ENCODE measurements around the gene DGKI. TPM values are rescaled to one million over a fixed set of nuclear protein-coding genes. Genes with fewer than 3 reads are reported as not detected.

Gene DGKI
- total RNA-seq, 2 donors from 2014 or later = 17.8 to 18.2 TPM

- no peak overlapping the region for H3K27ac Mint-ChIP-seq
- no peaks in the 10 kb centered on the region for H3K27me3 Mint-ChIP-seq (ENCODE audit: low read depth)
- peaks cover 21 to 25% of the 10 kb centered on the region in 2 donors for H3K9me3 Mint-ChIP-seq
- peaks cover 5% of the 10 kb centered on the region in 2 donors for H3K36me3 Mint-ChIP-seq (ENCODE audit: insufficient read depth in 2 of 2)
- no peaks in the 10 kb centered on the region for H3K4me1 Mint-ChIP-seq (ENCODE audit: low read depth)
- H3K4me3 Mint-ChIP-seq = no peak overlapping the region
- no peak for DNase-seq
- ATAC-seq (replicated peaks in 1 of 2) = no peak
Observed at GRCh38 chr7:137363683-137364082, 483.1 kb downstream of the DGKI start.

- H3K4me3 Mint-ChIP-seq = no peak overlapping the region
- no peaks in the 10 kb centered on the region for H3K4me1 Mint-ChIP-seq (ENCODE audit: low read depth)
- DNase-seq = no peak
- peaks cover 5% of the 10 kb centered on the region in 2 donors for H3K36me3 Mint-ChIP-seq (ENCODE audit: insufficient read depth in 2 of 2)
- H3K27me3 Mint-ChIP-seq (ENCODE audit: low read depth) = no peaks in the 10 kb centered on the region
- no peak for ATAC-seq (replicated peaks in 1 of 2)
- H3K27ac Mint-ChIP-seq = no peak overlapping the region
- H3K9me3 Mint-ChIP-seq = peaks cover 26 to 27% of the 10 kb centered on the region in 2 donors
Observed at GRCh38 chr7:137360087-137360679, 486.6 kb downstream of the DGKI start.

DNA sequence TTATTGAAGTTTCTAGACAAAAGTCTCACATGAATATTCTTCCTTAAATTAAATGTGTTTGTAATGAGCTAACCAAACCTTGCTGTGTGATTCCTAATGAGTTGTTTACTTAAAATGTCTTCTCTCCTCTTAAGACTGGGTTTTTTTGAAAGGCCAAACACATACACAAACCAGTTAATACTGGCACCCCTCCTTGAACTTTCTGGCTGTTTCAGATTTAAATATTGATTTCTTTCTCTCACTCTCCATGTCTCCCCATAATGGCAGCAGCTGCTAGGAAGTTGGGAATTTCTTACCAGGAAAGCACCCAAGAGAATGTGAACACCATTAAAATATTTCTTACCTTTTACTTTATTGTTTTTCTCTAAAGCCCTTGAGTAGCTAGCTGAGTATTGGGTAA is 491.8 kb downstream of the DGKI start:
- ATAC-seq (replicated peaks in 1 of 2) = no peak
- Mint-ChIP-seq H3K27me3 (ENCODE audit: low read depth) (no peaks in the 10 kb centered on the region), H3K27ac (no peak overlapping the region), H3K4me1 (ENCODE audit: low read depth) (no peaks in the 10 kb centered on the region), H3K36me3 (ENCODE audit: insufficient read depth in 2 of 2) (no peaks in the 10 kb centered on the region), H3K4me3 (no peak overlapping the region), H3K9me3 (peaks cover 2 to 11% of the 10 kb centered on the region in 2 donors)
- no peak for DNase-seq

DNA sequence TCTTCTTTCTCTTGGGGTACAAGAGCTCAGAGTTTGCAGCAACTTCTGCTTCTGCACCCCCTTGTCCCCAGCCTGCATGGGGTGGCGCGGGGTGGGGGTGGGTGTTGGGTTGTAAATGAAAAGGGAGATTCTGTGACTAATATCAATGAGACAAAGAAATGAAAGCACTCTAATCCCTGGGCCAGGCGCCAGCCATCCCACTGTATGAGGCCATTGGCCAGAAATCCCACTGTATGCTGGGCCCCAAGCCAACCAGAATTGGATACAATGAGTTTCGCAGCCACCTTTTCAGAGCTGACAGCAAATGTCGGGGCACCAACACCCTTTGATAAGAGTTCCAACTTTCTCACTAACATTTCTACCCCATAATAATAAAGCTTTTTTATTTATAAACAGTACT is 492.4 kb downstream of the DGKI start:
- Mint-ChIP-seq H3K9me3 (peaks cover 2 to 11% of the 10 kb centered on the region in 2 donors), H3K36me3 (ENCODE audit: insufficient read depth in 2 of 2) (no peaks in the 10 kb centered on the region), H3K27me3 (ENCODE audit: low read depth) (no peaks in the 10 kb centered on the region), H3K4me1 (ENCODE audit: low read depth) (no peaks in the 10 kb centered on the region), H3K4me3 (no peak overlapping the region), H3K27ac (no peak overlapping the region)
- no peak for ATAC-seq (replicated peaks in 1 of 2)
- DNase-seq = no peak

- H3K27me3 Mint-ChIP-seq (ENCODE audit: low read depth) = no peaks in the 10 kb centered on the region
Observed at GRCh38 chr7:137351941-137352340, 494.8 kb downstream of the DGKI start.

DNA sequence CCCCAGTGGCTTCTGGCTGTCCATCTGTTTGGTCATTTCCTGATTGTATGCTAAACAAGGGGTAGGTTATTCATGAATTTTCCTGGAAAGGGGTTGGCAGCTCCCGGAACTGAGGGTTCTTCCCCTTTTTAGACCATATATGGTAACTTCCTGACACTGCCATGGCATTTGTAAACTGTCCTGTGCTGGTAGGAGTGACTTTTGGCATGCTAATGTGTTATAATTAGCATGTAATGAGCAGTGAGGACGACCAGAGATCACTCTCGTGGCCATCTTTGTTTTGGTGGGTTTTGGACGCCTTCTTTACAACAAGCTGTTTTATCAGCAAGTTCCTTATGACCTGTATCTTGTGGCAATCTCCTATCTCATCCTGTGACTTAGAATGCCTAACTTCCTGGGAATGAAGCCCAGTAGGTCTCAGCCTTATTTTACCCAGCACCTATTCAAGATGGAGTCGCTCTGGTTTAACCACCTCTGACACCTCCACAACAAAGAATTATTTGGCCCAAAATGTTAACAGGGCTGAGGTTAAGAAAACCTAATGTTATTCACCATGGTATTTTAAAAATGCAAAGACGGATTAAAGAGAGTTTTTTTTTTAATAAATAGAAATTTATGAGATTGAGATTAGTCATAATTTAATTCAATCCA is 500.9 kb downstream of the DGKI start:
- no peak overlapping the region for H3K27ac Mint-ChIP-seq
- H3K4me1 Mint-ChIP-seq (ENCODE audit: low read depth) = no peaks in the 10 kb centered on the region
- H3K9me3 Mint-ChIP-seq = no peaks in the 10 kb centered on the region
- no peak for DNase-seq
- no peak overlapping the region for H3K4me3 Mint-ChIP-seq
- H3K36me3 Mint-ChIP-seq (ENCODE audit: insufficient read depth in 2 of 2) = no peaks in the 10 kb centered on the region
- H3K27me3 Mint-ChIP-seq (ENCODE audit: low read depth) = peaks cover 9% of the 10 kb centered on the region
- no peak for ATAC-seq (replicated peaks in 1 of 2)

More at GRCh38 chr7:137351941-137352340, 494.8 kb downstream of the DGKI start:
- H3K36me3 Mint-ChIP-seq (ENCODE audit: insufficient read depth in 2 of 2) = no peaks in the 10 kb centered on the region
- H3K9me3 Mint-ChIP-seq = peaks cover 0 to 3% of the 10 kb centered on the region in 2 donors
- no peaks in the 10 kb centered on the region for H3K4me1 Mint-ChIP-seq (ENCODE audit: low read depth)
- H3K27ac Mint-ChIP-seq = no peak overlapping the region
- H3K4me3 Mint-ChIP-seq = no peak overlapping the region
- DNase-seq = no peak
- no peak for ATAC-seq (replicated peaks in 1 of 2)

- H3K27ac Mint-ChIP-seq = no peak within 1 kb of the TSS
- H3K4me1 Mint-ChIP-seq (ENCODE audit: low read depth) = no peaks in the 10 kb centered on the region
- H3K27me3 Mint-ChIP-seq (ENCODE audit: low read depth) = peaks cover 9% of the 10 kb centered on the region
- DNase-seq (no peak), ATAC-seq (replicated peaks in 1 of 2) (no peak)
- H3K36me3 Mint-ChIP-seq (ENCODE audit: insufficient read depth in 2 of 2) = no peaks in the 10 kb centered on the region
- no peak within 1 kb of the TSS for H3K4me3 Mint-ChIP-seq
- H3K9me3 Mint-ChIP-seq = no peaks in the 10 kb centered on the region
Observed at GRCh38 chr7:137343281-137343841, 503.4 kb downstream of the DGKI start, which contains the start of gene PTN. Gene PTN, minus strand, starts transcription at chr7:137343733. Its CDS starts 88,760 bp downstream, at chr7:137254973.

GRCh38 chr7:137342828-137343261 is 503.9 kb downstream of the DGKI start:
- H3K27me3 Mint-ChIP-seq (ENCODE audit: low read depth) = peaks cover 9% of the 10 kb centered on the region
- no peaks in the 10 kb centered on the region for H3K9me3 Mint-ChIP-seq
- DNase-seq = no peak
- no peaks in the 10 kb centered on the region for H3K4me1 Mint-ChIP-seq (ENCODE audit: low read depth)
- H3K36me3 Mint-ChIP-seq (ENCODE audit: insufficient read depth in 2 of 2) = no peaks in the 10 kb centered on the region
- no peak overlapping the region for H3K4me3 Mint-ChIP-seq
- no peak overlapping the region for H3K27ac Mint-ChIP-seq
- ATAC-seq (replicated peaks in 1 of 2) = no peak

GRCh38 chr7:137342265-137342664 is 504.5 kb downstream of the DGKI start:
- Mint-ChIP-seq H3K4me3 (no peak overlapping the region), H3K27ac (no peak overlapping the region)
- ATAC-seq (replicated peaks in 1 of 2) = no peak

GRCh38 chr7:137337902-137338301 is 508.9 kb downstream of the DGKI start:
- Mint-ChIP-seq H3K27me3 (ENCODE audit: low read depth) (no peaks in the 10 kb centered on the region), H3K9me3 (peaks cover 2 to 4% of the 10 kb centered on the region in 2 donors), H3K4me3 (no peak overlapping the region), H3K27ac (no peak overlapping the region), H3K4me1 (ENCODE audit: low read depth) (no peaks in the 10 kb centered on the region), H3K36me3 (ENCODE audit: insufficient read depth in 2 of 2) (no peaks in the 10 kb centered on the region)
- ATAC-seq (replicated peaks in 1 of 2) (no peak), DNase-seq (no peak)

More at GRCh38 chr7:137342265-137342664, 504.5 kb downstream of the DGKI start:
- Mint-ChIP-seq H3K4me1 (ENCODE audit: low read depth) (no peaks in the 10 kb centered on the region), H3K27me3 (ENCODE audit: low read depth) (peaks cover 9% of the 10 kb centered on the region), H3K36me3 (ENCODE audit: insufficient read depth in 2 of 2) (no peaks in the 10 kb centered on the region), H3K9me3 (peaks cover 0 to 2% of the 10 kb centered on the region in 2 donors)
- DNase-seq = no peak

GRCh38 chr7:137335814-137336213 is 511.0 kb downstream of the DGKI start:
- ATAC-seq (replicated peaks in 1 of 2) (no peak), DNase-seq (no peak)
- Mint-ChIP-seq H3K27me3 (ENCODE audit: low read depth) (no peaks in the 10 kb centered on the region), H3K4me3 (no peak overlapping the region), H3K4me1 (ENCODE audit: low read depth) (no peaks in the 10 kb centered on the region), H3K27ac (no peak overlapping the region), H3K36me3 (ENCODE audit: insufficient read depth in 2 of 2) (no peaks in the 10 kb centered on the region), H3K9me3 (peaks cover 2 to 5% of the 10 kb centered on the region in 2 donors)

- ATAC-seq (replicated peaks in 1 of 2) (no peak), DNase-seq (no peak)
- H3K4me3 Mint-ChIP-seq = no peak overlapping the region
- no peaks in the 10 kb centered on the region for H3K36me3 Mint-ChIP-seq (ENCODE audit: insufficient read depth in 2 of 2)
- no peaks in the 10 kb centered on the region for H3K4me1 Mint-ChIP-seq (ENCODE audit: low read depth)
- H3K9me3 Mint-ChIP-seq = peaks cover 2 to 8% of the 10 kb centered on the region in 2 donors
- H3K27me3 Mint-ChIP-seq (ENCODE audit: low read depth) = no peaks in the 10 kb centered on the region
- H3K27ac Mint-ChIP-seq = no peak overlapping the region
Observed at GRCh38 chr7:137331378-137331777, 515.4 kb downstream of the DGKI start.
